Panc1 (cell line): ENCODE data around the gene NT5M. TPM values are rescaled to one million over a fixed set of nuclear protein-coding genes. Genes with fewer than 3 reads are reported as not detected.

Experiments
- ATAC-seq: fragments of 200-7000 bp; cut with Tn5 transposase; 2 replicates; pipeline ENCODE4 v1.9.1; 2020; ENCODE audit warnings: mild to moderate bottlenecking, moderate library complexity
- BruUV-seq: library from RNA; stranded (reverse); fragments of 400-500 nt; replicated peaks from 2 replicates; lab custom pipeline; 2021; lab: Mats Ljungman, UMichigan
- CTCF ChIA-PET: fragments of 300-600 bp; sonication (Branson Sonifier 250); formaldehyde crosslinking; loops from one replicate; lab custom pipeline; 2022; ENCODE audit warnings: antibody characterized with exemption; lab: Charles Lee
- POLR2A ChIA-PET: fragments of 300-600 bp; sonication (Branson Sonifier 250); formaldehyde crosslinking; loops from one replicate; lab custom pipeline; 2022; ENCODE audit warnings: antibody characterized with exemption; lab: Charles Lee
- DNase-seq: peaks from one replicate; pipeline ENCODE4 v3.0.0-alpha.2; 2010; ENCODE audit warnings: low read depth, low spot score
- H3K27ac ChIP-seq: 2 replicates; pipeline ENCODE4 v1.5.1; 2011; ENCODE audit warnings: mild to moderate bottlenecking, low read length, inconsistent platforms
- H3K27me3 ChIP-seq: fragments of 200-500 bp; sonication (Bioruptor generic); 2 replicates; pipeline ENCODE4 v1.6.0; 2014; ENCODE audit warnings: low read length, inconsistent platforms; ENCODE audit not compliant: control insufficient read depth, insufficient read depth
- H3K36me3 ChIP-seq: fragments of 200-500 bp; sonication (Bioruptor generic); 2 replicates; pipeline ENCODE4 v1.5.1; 2014; ENCODE audit warnings: inconsistent platforms, mild to moderate bottlenecking, low read length, moderate library complexity; ENCODE audit not compliant: control insufficient read depth, insufficient read depth
- H3K4me1 ChIP-seq: 2 replicates; pipeline ENCODE4 v1.5.1; 2011; ENCODE audit warnings: inconsistent platforms, mild to moderate bottlenecking, low read length, moderate library complexity; ENCODE audit not compliant: control insufficient read depth, insufficient read depth
- H3K4me3 ChIP-seq, 2 experiments: 2 replicates each; pipeline ENCODE4 v1.5.1; 2011 to 2012; ENCODE audit warnings: low read depth in 2 of 2, low read length in 2 of 2, mild to moderate bottlenecking in 2 of 2, inconsistent platforms in 1 of 2, moderate library complexity in 1 of 2
- H3K9me3 ChIP-seq: fragments of 200-500 bp; sonication (Bioruptor generic); 2 replicates; pipeline ENCODE4 v1.5.1; 2014; ENCODE audit warnings: low read depth, mild to moderate bottlenecking, inconsistent platforms, low read length, moderate library complexity; ENCODE audit not compliant: control insufficient read depth, insufficient read depth
- POLR2AphosphoS5 ChIP-seq: IDR thresholded peaks from 2 replicates; pipeline ENCODE4 v1.6.1; 2012; ENCODE audit warnings: mild to moderate bottlenecking, low read depth, low read length, moderate library complexity
- SIN3A ChIP-seq: IDR thresholded peaks from 2 replicates; pipeline ENCODE4 v1.6.1; 2012; ENCODE audit warnings: low read depth, mild to moderate bottlenecking, low read length, moderate library complexity, borderline replicate concordance; ENCODE audit not compliant: insufficient read depth
- TCF7L2 ChIP-seq: IDR thresholded peaks from 2 replicates; pipeline ENCODE4 v1.6.1; 2011; ENCODE audit warnings: mild to moderate bottlenecking, low read depth, low read length, inconsistent platforms
- in situ Hi-C: cut with HindIII; loops from 2 replicates; pipeline ENCODE4 v1.10.0; 2016; ENCODE audit warnings: low sequenced_read_pairs, low pct_unique_long_range_greater_than_20kb
- intact Hi-C: fragments of 100-400 bp; cut with micrococcal nuclease; formaldehyde crosslinking; loops from one replicate; pipeline ENCODE4 v1.10.0; 2022; ENCODE audit not compliant: unreplicated experiment
- total RNA-seq: library from RNA; stranded (reverse); gene quantifications from one replicate; pipeline ENCODE4 v1.2.1, GENCODE V29; 2021; ENCODE audit not compliant: unreplicated experiment
- TF ChIP-seq, protein P1 (sequence below), 2 experiments: IDR thresholded peaks; 2 replicates each; pipeline ENCODE4 v1.6.1; 2011 to 2012; ENCODE audit warnings: low read depth in 2 of 2, control low read depth in 1 of 2, low read length in 1 of 2, mild to moderate bottlenecking in 1 of 2, moderate library complexity in 1 of 2; ENCODE audit not compliant: insufficient read depth in 1 of 2
- TF ChIP-seq, protein P2 (sequence below): fragments of 450-650 bp; IDR thresholded peaks from 2 replicates; pipeline ENCODE4 v1.5.1; 2017; ENCODE audit warnings: mild to moderate bottlenecking

NT5M gene
- total RNA-seq, 1 experiment from 2014 or later: 3.1 TPM

DNA sequence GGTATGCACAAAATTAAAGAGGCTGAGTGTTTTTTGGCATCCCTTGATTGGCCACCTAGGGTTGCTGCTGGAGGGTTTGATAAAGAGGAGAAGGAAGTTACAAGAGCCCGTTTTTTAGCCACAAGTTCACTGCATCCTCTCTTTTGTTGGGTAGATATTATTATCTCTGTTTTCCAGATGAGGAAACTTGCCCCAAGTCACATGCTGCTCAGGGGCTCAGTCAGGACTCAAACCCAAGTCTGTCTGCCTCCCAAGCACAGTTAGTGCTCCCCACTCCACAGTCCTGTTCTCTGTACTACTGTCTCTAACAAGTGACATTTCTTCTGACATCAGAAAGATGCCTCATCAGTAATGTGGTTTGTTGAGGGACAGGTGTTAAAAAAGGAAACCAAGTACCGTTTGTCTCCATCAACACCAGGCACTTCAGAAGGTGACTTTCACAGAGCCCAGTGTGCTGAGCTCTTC lies 1.4 kb downstream of the NT5M start:
- CTCF ChIA-PET: no interaction called here
- H3K9me3 ChIP-seq: no peaks in the 10 kb centered on the region
- H3K4me1 ChIP-seq: peaks cover 16% of the 10 kb centered on the region
- H3K4me3 ChIP-seq: peak overlapping the region in 1 of 2 experiments; percentile 53; a peak in 1 of 4 replicates
- ATAC-seq (no peak), DNase-seq (no peak)
- in situ Hi-C loops (no loop called here), intact Hi-C loops (no loop called here)
- BruUV-seq: no TSS peak
- TF ChIP-seq SIN3A (no peak), TCF7L2 (no peak)
- POLR2A ChIA-PET: no interaction called here
- no peaks in the 10 kb centered on the region; the same call in 1 of the 2 replicates for H3K36me3 ChIP-seq
- 0 out of 2 replicates have a peak overlapping the region, but pooled peaks have one; percentile 44 for H3K27ac ChIP-seq
- no peaks in the 10 kb centered on the region for H3K27me3 ChIP-seq

DNA sequence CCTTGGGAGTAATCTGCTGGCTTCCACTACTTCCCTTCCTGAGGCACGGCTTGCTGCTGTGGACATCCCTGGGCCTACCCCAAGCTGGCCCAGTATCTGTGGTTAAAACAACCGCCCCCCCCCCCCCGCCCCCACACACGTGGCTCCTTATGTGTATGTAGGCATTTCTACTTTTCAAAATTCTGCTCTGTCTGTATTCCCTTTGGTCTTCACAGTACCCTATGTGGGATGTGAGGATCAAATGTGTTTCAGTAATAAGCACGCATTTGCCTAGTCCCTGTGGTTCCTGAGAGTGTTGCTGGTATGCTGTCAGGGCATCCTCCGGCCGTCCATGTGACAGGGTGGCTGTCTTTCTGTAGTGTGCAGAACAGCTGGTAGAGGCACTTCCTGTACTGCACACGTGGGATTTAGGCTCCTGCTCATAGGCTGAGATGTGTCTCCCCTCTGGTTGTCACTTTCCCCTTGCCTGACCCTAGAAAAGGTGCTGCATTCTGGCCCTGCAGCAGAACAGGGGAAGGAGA lies 2.2 kb downstream of the NT5M start:
- in situ Hi-C loops: no loop called here
- Histone ChIP-seq H3K27me3 (no peaks in the 10 kb centered on the region), H3K4me3 (no peak overlapping the region), H3K4me1 (peaks cover 16% of the 10 kb centered on the region), H3K36me3 (no peaks in the 10 kb centered on the region; the same call in 1 of the 2 replicates), H3K9me3 (no peaks in the 10 kb centered on the region), H3K27ac (no peak overlapping the region)
- ATAC-seq (no peak), DNase-seq (no peak)
- BruUV-seq: no TSS peak
- CTCF ChIA-PET: no interaction called here
- TF ChIP-seq SIN3A (no peak), POLR2AphosphoS5 (no peak), TCF7L2 (no peak)
- TF ChIP-seq, protein P1, sequence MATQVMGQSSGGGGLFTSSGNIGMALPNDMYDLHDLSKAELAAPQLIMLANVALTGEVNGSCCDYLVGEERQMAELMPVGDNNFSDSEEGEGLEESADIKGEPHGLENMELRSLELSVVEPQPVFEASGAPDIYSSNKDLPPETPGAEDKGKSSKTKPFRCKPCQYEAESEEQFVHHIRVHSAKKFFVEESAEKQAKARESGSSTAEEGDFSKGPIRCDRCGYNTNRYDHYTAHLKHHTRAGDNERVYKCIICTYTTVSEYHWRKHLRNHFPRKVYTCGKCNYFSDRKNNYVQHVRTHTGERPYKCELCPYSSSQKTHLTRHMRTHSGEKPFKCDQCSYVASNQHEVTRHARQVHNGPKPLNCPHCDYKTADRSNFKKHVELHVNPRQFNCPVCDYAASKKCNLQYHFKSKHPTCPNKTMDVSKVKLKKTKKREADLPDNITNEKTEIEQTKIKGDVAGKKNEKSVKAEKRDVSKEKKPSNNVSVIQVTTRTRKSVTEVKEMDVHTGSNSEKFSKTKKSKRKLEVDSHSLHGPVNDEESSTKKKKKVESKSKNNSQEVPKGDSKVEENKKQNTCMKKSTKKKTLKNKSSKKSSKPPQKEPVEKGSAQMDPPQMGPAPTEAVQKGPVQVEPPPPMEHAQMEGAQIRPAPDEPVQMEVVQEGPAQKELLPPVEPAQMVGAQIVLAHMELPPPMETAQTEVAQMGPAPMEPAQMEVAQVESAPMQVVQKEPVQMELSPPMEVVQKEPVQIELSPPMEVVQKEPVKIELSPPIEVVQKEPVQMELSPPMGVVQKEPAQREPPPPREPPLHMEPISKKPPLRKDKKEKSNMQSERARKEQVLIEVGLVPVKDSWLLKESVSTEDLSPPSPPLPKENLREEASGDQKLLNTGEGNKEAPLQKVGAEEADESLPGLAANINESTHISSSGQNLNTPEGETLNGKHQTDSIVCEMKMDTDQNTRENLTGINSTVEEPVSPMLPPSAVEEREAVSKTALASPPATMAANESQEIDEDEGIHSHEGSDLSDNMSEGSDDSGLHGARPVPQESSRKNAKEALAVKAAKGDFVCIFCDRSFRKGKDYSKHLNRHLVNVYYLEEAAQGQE (IDR thresholded peaks at IDR 0.05; ENCODE audit: insufficient read depth in 1 of 2, low read depth in 2 of 2, low read length in 1 of 2): no peak
- TF ChIP-seq, protein P2, sequence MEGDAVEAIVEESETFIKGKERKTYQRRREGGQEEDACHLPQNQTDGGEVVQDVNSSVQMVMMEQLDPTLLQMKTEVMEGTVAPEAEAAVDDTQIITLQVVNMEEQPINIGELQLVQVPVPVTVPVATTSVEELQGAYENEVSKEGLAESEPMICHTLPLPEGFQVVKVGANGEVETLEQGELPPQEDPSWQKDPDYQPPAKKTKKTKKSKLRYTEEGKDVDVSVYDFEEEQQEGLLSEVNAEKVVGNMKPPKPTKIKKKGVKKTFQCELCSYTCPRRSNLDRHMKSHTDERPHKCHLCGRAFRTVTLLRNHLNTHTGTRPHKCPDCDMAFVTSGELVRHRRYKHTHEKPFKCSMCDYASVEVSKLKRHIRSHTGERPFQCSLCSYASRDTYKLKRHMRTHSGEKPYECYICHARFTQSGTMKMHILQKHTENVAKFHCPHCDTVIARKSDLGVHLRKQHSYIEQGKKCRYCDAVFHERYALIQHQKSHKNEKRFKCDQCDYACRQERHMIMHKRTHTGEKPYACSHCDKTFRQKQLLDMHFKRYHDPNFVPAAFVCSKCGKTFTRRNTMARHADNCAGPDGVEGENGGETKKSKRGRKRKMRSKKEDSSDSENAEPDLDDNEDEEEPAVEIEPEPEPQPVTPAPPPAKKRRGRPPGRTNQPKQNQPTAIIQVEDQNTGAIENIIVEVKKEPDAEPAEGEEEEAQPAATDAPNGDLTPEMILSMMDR: no peak
- POLR2A ChIA-PET: interaction anchor here (0.9 kb wide), 1 partner anchor 521 kb away, joined by 4 read pairs; no protein-coding TSS in a partner anchor
- intact Hi-C loops: no loop called here

DNA sequence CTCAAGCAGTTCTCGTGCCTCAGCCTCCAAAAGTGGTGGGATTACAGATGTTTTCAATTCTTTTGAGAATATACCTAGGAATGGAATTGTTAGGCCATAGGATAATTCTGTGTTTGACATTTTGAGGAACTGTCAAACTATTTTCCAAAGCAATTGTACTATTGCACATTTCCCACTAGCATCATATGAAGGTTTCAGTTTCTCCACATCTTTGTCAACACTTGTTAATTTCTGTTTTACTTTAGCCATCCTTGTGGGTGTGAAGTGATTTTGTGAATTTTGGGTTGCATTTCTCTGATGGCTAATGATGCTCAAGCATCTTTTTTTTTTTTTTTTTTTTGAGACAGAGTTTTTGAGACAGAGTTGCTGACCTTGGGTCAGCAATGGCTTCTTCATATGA lies 6.2 kb downstream of the NT5M start:
- TF ChIP-seq TCF7L2 (no peak), POLR2AphosphoS5 (no peak)
- TF ChIP-seq, protein P2: no peak
- TF ChIP-seq, protein P1 (IDR thresholded peaks at IDR 0.05; ENCODE audit: insufficient read depth in 1 of 2, low read depth in 2 of 2, low read length in 1 of 2): no peak
- CTCF ChIA-PET: no interaction called here
- Histone ChIP-seq H3K27me3 (no peaks in the 10 kb centered on the region), H3K27ac (no peak overlapping the region), H3K9me3 (no peaks in the 10 kb centered on the region), H3K36me3 (no peaks in the 10 kb centered on the region), H3K4me3 (no peak overlapping the region), H3K4me1 (peaks cover 11% of the 10 kb centered on the region)
- ATAC-seq (no peak), DNase-seq (no peak)
- POLR2A ChIA-PET: interaction anchor here (0.6 kb wide), 1 partner anchor 694 kb away, joined by 5 read pairs; no protein-coding TSS in a partner anchor
- BruUV-seq: no TSS peak
- intact Hi-C loops: no loop called here
- in situ Hi-C loops: no loop called here
